ENCODE measurements around the gene PIK3C2G.

The PIK3C2G gene

GRCh38 chr12:18262514-18262913 lies 1.2 kb downstream of the PIK3C2G start:
- Histone ChIP-seq H3K27ac (no peak overlapping the region), H3K4me1 (ENCODE audit: control insufficient read depth in 1 of 2, insufficient read depth in 1 of 2, low read depth in 1 of 2, low read length in 1 of 2) (no peaks in the 10 kb centered on the region), H3K4me3 (ENCODE audit: low read depth in 1 of 2, low read length in 1 of 2) (no peak overlapping the region), H3K9me3 (no peaks in the 10 kb centered on the region), H3K36me3 (no peaks in the 10 kb centered on the region), H3K27me3 (no peaks in the 10 kb centered on the region)
- TF ChIP-seq, protein P1, sequence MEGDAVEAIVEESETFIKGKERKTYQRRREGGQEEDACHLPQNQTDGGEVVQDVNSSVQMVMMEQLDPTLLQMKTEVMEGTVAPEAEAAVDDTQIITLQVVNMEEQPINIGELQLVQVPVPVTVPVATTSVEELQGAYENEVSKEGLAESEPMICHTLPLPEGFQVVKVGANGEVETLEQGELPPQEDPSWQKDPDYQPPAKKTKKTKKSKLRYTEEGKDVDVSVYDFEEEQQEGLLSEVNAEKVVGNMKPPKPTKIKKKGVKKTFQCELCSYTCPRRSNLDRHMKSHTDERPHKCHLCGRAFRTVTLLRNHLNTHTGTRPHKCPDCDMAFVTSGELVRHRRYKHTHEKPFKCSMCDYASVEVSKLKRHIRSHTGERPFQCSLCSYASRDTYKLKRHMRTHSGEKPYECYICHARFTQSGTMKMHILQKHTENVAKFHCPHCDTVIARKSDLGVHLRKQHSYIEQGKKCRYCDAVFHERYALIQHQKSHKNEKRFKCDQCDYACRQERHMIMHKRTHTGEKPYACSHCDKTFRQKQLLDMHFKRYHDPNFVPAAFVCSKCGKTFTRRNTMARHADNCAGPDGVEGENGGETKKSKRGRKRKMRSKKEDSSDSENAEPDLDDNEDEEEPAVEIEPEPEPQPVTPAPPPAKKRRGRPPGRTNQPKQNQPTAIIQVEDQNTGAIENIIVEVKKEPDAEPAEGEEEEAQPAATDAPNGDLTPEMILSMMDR (IDR thresholded peaks at IDR 0.05): no peak

DNA sequence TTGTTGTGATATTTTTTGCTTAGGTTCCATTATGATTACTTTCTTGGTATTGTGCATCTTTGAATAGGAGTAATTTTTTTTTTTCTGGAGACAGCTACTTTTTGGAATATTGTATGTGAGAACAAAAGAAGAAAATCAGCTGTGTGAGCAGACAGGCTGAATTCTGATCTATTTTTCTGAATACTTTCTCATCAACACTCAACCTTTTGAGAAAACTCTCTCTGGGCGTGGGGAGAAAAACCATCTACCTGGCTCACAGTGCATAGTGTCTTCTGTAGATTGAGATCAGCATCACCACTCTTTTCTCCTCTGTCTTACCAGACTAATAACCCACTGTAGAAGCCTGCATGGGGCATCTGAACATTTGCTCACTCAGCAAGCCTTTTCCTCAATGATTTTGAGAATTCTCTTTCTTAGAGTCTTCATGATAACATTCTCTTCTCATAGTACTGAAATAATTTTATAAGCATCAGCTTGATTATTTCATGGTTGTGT lies 3.3 kb downstream of the PIK3C2G start:
- Histone ChIP-seq H3K36me3 (no peaks in the 10 kb centered on the region), H3K27me3 (no peaks in the 10 kb centered on the region), H3K9me3 (no peaks in the 10 kb centered on the region), H3K27ac (no peak overlapping the region), H3K4me1 (ENCODE audit: control insufficient read depth in 1 of 2, insufficient read depth in 1 of 2, low read depth in 1 of 2, low read length in 1 of 2) (no peaks in the 10 kb centered on the region), H3K4me3 (ENCODE audit: low read depth in 1 of 2, low read length in 1 of 2) (no peak overlapping the region)
- TF ChIP-seq, protein P1 (IDR thresholded peaks at IDR 0.05): no peak

DNA sequence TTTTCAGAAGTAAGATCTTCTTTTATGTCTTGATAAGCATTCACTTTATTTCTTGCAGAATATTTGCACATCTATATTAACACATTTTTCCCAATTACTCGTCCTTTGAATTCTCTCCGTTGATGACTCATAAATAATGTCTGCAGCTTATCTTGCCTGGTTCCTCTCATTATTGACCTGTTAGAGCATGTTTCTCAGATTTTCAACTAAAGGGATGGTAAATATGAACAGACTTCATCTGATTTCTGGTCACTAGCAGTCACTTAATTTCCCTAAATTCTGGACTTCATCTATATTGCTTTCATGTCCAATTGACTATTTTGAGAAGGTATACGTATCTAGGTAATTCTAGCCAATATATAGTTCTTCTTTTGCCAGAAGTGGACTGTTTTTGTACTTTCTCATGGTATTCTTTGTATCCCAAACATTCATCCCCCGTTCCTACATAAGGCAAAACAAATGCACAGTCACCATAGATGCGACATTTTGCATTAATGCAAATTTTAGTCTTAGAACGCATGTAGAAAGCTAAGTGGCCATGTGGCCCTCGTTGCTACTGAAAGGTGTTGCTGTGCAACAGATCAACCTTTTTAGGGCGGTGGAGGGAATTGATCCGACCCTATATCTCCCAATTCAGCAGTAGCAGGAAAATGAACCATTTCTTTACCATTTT lies 6.2 kb downstream of the PIK3C2G start:
- Histone ChIP-seq H3K36me3 (no peaks in the 10 kb centered on the region), H3K4me1 (ENCODE audit: control insufficient read depth in 1 of 2, insufficient read depth in 1 of 2, low read depth in 1 of 2, low read length in 1 of 2) (no peaks in the 10 kb centered on the region), H3K4me3 (ENCODE audit: low read depth in 1 of 2, low read length in 1 of 2) (no peak overlapping the region), H3K9me3 (no peaks in the 10 kb centered on the region), H3K27me3 (no peaks in the 10 kb centered on the region), H3K27ac (no peak overlapping the region)
- TF ChIP-seq, protein P1 (IDR thresholded peaks at IDR 0.05): no peak

GRCh38 chr12:18270958-18271460 lies 9.7 kb downstream of the PIK3C2G start:
- TF ChIP-seq, protein P1 (IDR thresholded peaks at IDR 0.05): no peak
- Histone ChIP-seq H3K27ac (no peak overlapping the region), H3K27me3 (no peaks in the 10 kb centered on the region), H3K4me3 (ENCODE audit: low read depth in 1 of 2, low read length in 1 of 2) (no peak overlapping the region), H3K36me3 (no peaks in the 10 kb centered on the region), H3K4me1 (ENCODE audit: control insufficient read depth in 1 of 2, insufficient read depth in 1 of 2, low read depth in 1 of 2, low read length in 1 of 2) (no peaks in the 10 kb centered on the region), H3K9me3 (no peaks in the 10 kb centered on the region)

- Histone ChIP-seq H3K4me1 (ENCODE audit: control insufficient read depth in 1 of 2, insufficient read depth in 1 of 2, low read depth in 1 of 2, low read length in 1 of 2) (no peaks in the 10 kb centered on the region), H3K4me3 (ENCODE audit: low read depth in 1 of 2, low read length in 1 of 2) (no peak overlapping the region), H3K27me3 (no peaks in the 10 kb centered on the region), H3K36me3 (no peaks in the 10 kb centered on the region), H3K27ac (no peak overlapping the region), H3K9me3 (no peaks in the 10 kb centered on the region)
- TF ChIP-seq, protein P1 (IDR thresholded peaks at IDR 0.05): no peak
Measured at GRCh38 chr12:18275981-18276380, 14.7 kb downstream of the PIK3C2G start.
